Right lobe of liver (tissue), 6 donors: ENCODE measurements around the gene AARSD1. TPM values are rescaled to one million over a fixed set of nuclear protein-coding genes. Genes with fewer than 3 reads are reported as not detected.
A peak's percentile ranks its signal among the peaks of the same experiment; 100 is the strongest.
"Not testable (repeated sequence)": the region's sequence is repeated elsewhere in the genome, so short reads cannot be mapped to it uniquely, and the experiment has no call there.

Experiments used
- ATAC-seq, 4 donors: fragments of 200-7000 bp; cut with Tn5 transposase; one replicate each; pipeline ENCODE4 v1.9.1; 2020; ENCODE audit warnings: mild to moderate bottlenecking in 4 of 4, moderate library complexity in 4 of 4
- DNase-seq, 3 donors: peaks; one replicate each; pipeline ENCODE4 v3.0.0-alpha.2; 2020
- H3K27ac ChIP-seq, 3 donors: fragments of 200-600 bp; one replicate each; pipeline ENCODE4 v1.8.0; 2022
- H3K27me3 ChIP-seq, 2 donors: fragments of 200-600 bp; one replicate each; pipeline ENCODE4 v1.8.0; 2022
- H3K36me3 ChIP-seq, 4 donors: fragments of 200-600 bp; sonication (generic) in 1 of 4; one replicate each; pipeline versions ENCODE4 v1.5.1 to v1.8.0; 2017 to 2022; ENCODE audit warnings: control low read depth in 1 of 4
- H3K4me1 ChIP-seq, 4 donors: fragments of 200-600 bp; sonication (generic) in 1 of 4; one replicate each; pipeline versions ENCODE4 v1.5.1 to v1.8.0; 2017 to 2022; ENCODE audit warnings: control low read depth in 1 of 4
- H3K4me3 ChIP-seq, 3 donors: fragments of 200-600 bp; one replicate each; pipeline ENCODE4 v1.8.0; 2022
- H3K9me3 ChIP-seq, 4 donors: fragments of 200-600 bp; sonication (generic) in 1 of 4; one replicate each; pipeline versions ENCODE4 v1.5.1 to v1.8.0; 2017 to 2022; ENCODE audit warnings: control low read depth in 1 of 4
- POLR2A ChIP-seq: fragments of 450-650 bp; IDR thresholded peaks from one replicate; pipeline ENCODE4 v1.6.1; 2017; ENCODE audit warnings: antibody characterized with exemption, mild to moderate bottlenecking
- WGBS: methylation state at CpG from one replicate; pipeline ENCODE4 v1.1.6; 2018; ENCODE audit warnings: low coverage, low lambda C conversion rate; ENCODE audit not compliant: insufficient coverage; ENCODE audit errors: missing lambda C conversion rate; 5-methylcytosine and 5-hydroxymethylcytosine counted together
- intact Hi-C, 2 donors: fragments of 100-400 bp; cut with DNase I; formaldehyde crosslinking; loops; one replicate each; pipeline versions ENCODE4 v1.11.2 to v1.14.1; 2022
- total RNA-seq, 6 experiments: library from RNA; depleted of rRNA in 2 of 6; stranded (reverse); fragments of >200 nt in 2 of 6; fragmentation: NEBNext Ultra II Directional in 3 of 6; extraction: Animal tissue kit (Norgen Biotek cat#: 25700) in 3 of 6; gene quantifications; one replicate each; pipeline versions ENCODE4 v1.1.0 to v1.2.4, GENCODE V29; 2016 to 2023
- TF ChIP-seq, protein P1 (sequence below), 4 donors: fragments of 200-600 bp in 3 of 4; fragments of 450-650 bp in 1 of 4; IDR thresholded peaks; one replicate each; pipeline versions ENCODE4 v1.5.1 to v1.8.0; 2016 to 2022; ENCODE audit warnings: antibody characterized with exemption in 4 of 4, mild to moderate bottlenecking in 2 of 4
- donor health status: DM: no; HTN: yes; CAD: no.
- donor health status: DM: no; HTN: no; CAD: no.
- donor health status: DM: no; HTN: no; CAD: no.
- donor health status: DM: no; HTN: yes; CAD: no.
- donor health status: DM: no; HTN: yes; CAD: no.

AARSD1 gene
- total RNA-seq, 6 experiments from 2014 or later, result 12.3 to 22.1 (median 17.9) TPM

DNA sequence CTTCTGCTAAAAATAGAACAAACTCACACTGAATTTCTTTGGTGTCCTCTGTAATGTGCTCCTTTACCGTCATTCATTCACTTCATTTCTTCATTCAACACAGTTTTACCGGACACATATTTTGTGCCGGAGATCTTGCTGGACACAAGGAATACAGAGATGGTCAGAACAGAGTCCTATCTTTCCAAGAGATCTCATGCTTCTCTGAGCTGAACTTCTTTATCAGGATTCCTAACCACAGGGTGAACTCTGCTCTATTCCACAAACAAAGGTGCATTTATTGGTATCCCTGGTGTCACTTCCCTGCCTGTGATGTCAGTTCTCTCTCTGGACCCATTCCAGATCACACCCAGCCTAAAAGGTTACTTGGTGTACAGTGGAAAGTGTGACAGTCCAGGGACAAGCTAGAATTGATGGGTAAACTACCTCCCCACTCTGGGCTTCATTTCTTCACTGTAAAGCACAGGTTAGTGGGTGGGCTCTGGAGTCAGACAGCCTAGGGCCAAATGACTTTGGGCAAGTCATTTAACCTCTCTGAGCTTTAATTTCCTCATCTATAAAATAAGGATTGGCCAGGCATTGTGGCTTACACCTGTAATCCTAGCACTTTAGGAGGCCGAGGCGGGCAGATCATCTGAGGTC is 46.5 kb upstream of the AARSD1 start:
- TF ChIP-seq, protein P1, sequence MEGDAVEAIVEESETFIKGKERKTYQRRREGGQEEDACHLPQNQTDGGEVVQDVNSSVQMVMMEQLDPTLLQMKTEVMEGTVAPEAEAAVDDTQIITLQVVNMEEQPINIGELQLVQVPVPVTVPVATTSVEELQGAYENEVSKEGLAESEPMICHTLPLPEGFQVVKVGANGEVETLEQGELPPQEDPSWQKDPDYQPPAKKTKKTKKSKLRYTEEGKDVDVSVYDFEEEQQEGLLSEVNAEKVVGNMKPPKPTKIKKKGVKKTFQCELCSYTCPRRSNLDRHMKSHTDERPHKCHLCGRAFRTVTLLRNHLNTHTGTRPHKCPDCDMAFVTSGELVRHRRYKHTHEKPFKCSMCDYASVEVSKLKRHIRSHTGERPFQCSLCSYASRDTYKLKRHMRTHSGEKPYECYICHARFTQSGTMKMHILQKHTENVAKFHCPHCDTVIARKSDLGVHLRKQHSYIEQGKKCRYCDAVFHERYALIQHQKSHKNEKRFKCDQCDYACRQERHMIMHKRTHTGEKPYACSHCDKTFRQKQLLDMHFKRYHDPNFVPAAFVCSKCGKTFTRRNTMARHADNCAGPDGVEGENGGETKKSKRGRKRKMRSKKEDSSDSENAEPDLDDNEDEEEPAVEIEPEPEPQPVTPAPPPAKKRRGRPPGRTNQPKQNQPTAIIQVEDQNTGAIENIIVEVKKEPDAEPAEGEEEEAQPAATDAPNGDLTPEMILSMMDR (IDR thresholded peaks at IDR 0.05), result no peak
- TF ChIP-seq POLR2A, result no peak
- WGBS, result 35% methylated on average over 3 of the region's 5 CpGs
- H3K27ac ChIP-seq, result peak overlapping the region in 1 of 3 donors; percentile 64
- no peak overlapping the region for H3K4me3 ChIP-seq
- no peaks in the 10 kb centered on the region for H3K27me3 ChIP-seq
- peak in 1 of 3 donors; percentile 25 for DNase-seq
- ATAC-seq, result peak; percentile 6 to 66 (median 48)
- peaks cover 0 to 18% (median 4%) of the 10 kb centered on the region in 4 donors for H3K4me1 ChIP-seq
- peaks cover 0 to 11% (median 4%) of the 10 kb centered on the region in 4 donors for H3K36me3 ChIP-seq
- H3K9me3 ChIP-seq, result no peaks in the 10 kb centered on the region
- intact Hi-C loops, result loop anchor here in 1 of 2 donors (10.0 kb wide), 1 partner anchor 214 kb away; the partner anchor contains the start of gene CCDC200

DNA sequence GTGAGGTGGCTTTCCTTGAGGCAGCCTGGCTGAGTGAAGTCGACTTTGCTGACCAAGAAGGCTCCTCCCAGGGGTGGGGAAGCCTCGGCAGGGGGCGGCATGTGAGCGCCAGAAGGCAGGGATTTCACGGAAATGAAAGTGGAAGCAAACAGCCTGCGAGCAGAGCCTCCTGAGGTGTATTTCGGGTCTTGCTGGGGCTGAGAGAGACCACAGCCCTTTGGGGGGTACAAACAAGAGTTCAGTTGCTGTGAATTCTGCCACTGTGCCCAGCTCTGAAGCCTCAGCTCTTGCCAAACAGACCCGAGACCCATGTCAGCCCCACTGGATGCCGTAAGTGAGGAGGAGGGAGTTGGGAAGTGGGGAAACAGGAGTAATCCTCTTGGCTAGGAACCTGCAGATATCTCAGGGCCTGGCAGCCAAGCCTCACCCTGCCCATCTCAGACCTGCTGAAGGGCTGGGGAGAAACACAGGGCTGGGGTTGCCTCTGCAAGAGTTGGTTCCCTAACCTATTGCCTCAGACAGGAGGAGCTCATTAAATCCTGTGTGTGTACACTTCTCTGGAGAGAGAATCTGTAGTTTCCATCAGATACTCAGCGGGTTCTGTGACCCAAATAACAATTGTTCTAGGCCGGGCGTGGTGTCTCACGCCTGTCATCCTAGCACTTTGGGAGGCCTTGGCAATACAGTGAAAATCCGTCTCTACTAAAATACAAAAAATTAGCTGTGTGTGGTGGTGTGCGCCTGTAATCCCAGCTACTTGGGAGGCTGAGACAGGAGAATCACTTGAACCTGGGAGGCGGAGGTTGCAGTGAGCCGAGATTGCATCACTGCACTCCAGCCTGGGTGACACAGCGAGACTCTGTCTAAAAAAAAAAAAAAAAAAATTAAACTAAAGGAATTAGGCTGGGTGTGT is 42.6 kb upstream of the AARSD1 start, which contains the start of gene IFI35:
IFI35 (plus strand) TSS at position 146 of the 913 bp plus-strand sequence; CDS start at position 310, 164 bp downstream.
- peak within 1 kb of the TSS; percentile 75 to 97 (median 94) for H3K27ac ChIP-seq
- DNase-seq (peak; percentile 87 to 90 (median 88)), ATAC-seq (peak; percentile 88 to 96 (median 93))
- no peaks in the 10 kb centered on the region for H3K9me3 ChIP-seq
- peak; percentile 57 for TF ChIP-seq POLR2A
- TF ChIP-seq, protein P1 (IDR thresholded peaks at IDR 0.05), result peak; percentile 21 to 65 (median 56)
- no peaks in the 10 kb centered on the region for H3K27me3 ChIP-seq
- peaks cover 0 to 18% (median 4%) of the 10 kb centered on the region in 4 donors for H3K4me1 ChIP-seq
- WGBS, result 11% methylated on average over 17 of the region's 18 CpGs
- H3K36me3 ChIP-seq, result peaks cover 0 to 21% (median 5%) of the 10 kb centered on the region in 4 donors
- H3K4me3 ChIP-seq, result peak within 1 kb of the TSS; percentile 68 to 78 (median 73)
- intact Hi-C loops, result no loop called here

DNA sequence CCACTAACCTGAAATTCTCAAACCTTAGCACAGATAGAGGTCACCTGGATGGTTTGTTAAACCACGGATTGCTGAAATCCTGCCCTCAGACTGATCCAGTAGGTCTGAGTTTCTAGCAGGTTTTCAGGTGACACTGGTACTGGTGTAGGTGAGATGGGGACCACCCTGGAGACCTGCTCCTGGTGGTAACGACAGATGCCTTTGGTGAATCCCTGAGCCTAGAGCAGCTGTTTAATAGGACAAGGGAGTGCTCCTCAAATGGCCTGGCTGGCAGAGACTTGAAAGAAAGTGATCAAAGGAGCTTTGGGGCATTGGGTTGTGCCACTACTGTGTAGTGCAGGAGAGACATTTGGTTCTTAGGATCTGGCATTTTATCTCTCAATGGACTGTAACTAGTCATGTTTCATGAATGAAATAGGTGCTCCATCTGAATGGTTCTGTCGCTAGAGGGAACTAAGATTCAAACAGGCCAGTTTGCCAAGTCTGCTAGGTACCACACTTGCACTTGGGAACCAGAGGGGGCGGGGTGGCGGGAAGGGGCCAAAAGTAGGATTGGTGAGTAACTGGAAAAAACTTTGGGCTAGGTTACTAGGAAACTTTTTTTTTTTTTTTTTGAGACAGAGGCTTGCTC is 39.4 kb upstream of the AARSD1 start:
- TF ChIP-seq, protein P1 (IDR thresholded peaks at IDR 0.05), result no peak
- TF ChIP-seq POLR2A, result no peak
- Histone ChIP-seq H3K27ac (no peak overlapping the region), H3K36me3 (peaks cover 0 to 43% (median 11%) of the 10 kb centered on the region in 4 donors), H3K4me1 (peaks cover 0 to 20% (median 5%) of the 10 kb centered on the region in 4 donors), H3K9me3 (no peaks in the 10 kb centered on the region), H3K27me3 (no peaks in the 10 kb centered on the region), H3K4me3 (no peak overlapping the region)
- intact Hi-C loops, result no loop called here
- DNase-seq (peak in 1 of 3 donors; percentile 51), ATAC-seq (peak in 3 of 4 donors; percentile 5 to 35 (median 27))
- WGBS, result 64% methylated on average over 4 of the region's 5 CpGs

DNA sequence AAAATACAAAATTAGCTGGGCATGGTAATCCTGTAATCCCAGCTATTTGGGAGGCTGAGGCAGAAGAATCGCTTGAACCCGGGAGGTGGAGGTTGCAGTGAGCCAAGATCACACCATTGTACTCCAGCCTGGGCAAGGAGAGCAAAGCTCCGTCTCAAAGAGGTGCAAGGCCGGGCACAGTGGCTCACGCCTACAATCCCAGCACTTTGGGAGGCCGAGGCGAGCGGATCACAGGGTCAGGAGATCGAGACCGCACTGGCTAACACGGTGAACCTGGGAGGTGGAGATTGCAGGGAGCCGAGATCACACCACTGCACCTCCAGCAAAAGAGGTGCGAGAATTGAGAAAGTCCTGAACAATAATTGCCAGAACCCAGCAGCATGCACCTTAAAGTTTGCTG is 36.6 kb upstream of the AARSD1 start:
- H3K27me3 ChIP-seq, H3K27ac ChIP-seq, H3K9me3 ChIP-seq, H3K4me3 ChIP-seq, intact Hi-C loops, ATAC-seq: not testable (repeated sequence)
- peaks cover 0 to 18% (median 9%) of the 10 kb centered on the region in 4 donors for H3K4me1 ChIP-seq
- DNase-seq, result peak in 1 of 3 donors; percentile 41
- 88% methylated on average over 11 of the region's 13 CpGs for WGBS
- H3K36me3 ChIP-seq, result peaks cover 0 to 43% (median 11%) of the 10 kb centered on the region in 4 donors
